Measurements from ENCODE around the gene RABAC1. TPM values are rescaled to one million over a fixed set of nuclear protein-coding genes. Genes with fewer than 3 reads are reported as not detected.
"Not testable (repeated sequence)": the region's sequence is repeated elsewhere in the genome, so short reads cannot be mapped to it uniquely, and the experiment has no call there.

The RABAC1 gene
- total and polyA plus RNA-seq, 2 of the 4 experiments (the other 2 are of a cell fraction) = 117 to 276 TPM

- TF ChIP-seq, protein P1, sequence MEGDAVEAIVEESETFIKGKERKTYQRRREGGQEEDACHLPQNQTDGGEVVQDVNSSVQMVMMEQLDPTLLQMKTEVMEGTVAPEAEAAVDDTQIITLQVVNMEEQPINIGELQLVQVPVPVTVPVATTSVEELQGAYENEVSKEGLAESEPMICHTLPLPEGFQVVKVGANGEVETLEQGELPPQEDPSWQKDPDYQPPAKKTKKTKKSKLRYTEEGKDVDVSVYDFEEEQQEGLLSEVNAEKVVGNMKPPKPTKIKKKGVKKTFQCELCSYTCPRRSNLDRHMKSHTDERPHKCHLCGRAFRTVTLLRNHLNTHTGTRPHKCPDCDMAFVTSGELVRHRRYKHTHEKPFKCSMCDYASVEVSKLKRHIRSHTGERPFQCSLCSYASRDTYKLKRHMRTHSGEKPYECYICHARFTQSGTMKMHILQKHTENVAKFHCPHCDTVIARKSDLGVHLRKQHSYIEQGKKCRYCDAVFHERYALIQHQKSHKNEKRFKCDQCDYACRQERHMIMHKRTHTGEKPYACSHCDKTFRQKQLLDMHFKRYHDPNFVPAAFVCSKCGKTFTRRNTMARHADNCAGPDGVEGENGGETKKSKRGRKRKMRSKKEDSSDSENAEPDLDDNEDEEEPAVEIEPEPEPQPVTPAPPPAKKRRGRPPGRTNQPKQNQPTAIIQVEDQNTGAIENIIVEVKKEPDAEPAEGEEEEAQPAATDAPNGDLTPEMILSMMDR (conservative IDR thresholded peaks at IDR 0.05; ENCODE audit: low read depth, low read length) = no peak
- no peak; the same call in 1 of the 2 replicates for TF ChIP-seq MAZ (IDR thresholded peaks at IDR 0.05; ENCODE audit: borderline replicate concordance, low read depth, low read length)
- TF ChIP-seq RFX5 (IDR thresholded peaks at IDR 0.05; ENCODE audit: low read depth, low read length) = no peak
- TF ChIP-seq FOS (IDR thresholded peaks at IDR 0.05; ENCODE audit: low read depth, low read length) = no peak
Observed at GRCh38 chr19:41939861-41940730, 19.0 kb downstream of the RABAC1 start (continued).

- H4K8ac ChIP-seq (ENCODE audit: low read depth in 2 of 2, low read length in 2 of 2); H2BK5ac ChIP-seq (ENCODE audit: low read depth, low read length, poor library complexity, severe bottlenecking); H3K9me3 ChIP-seq (ENCODE audit: control insufficient read depth, insufficient read depth, low read length); H3K4ac ChIP-seq (ENCODE audit: low read depth, low read length); BruUV-seq (replicated peaks); H3K79me1 ChIP-seq (ENCODE audit: low read depth in 1 of 2, low read length in 2 of 2); H2BK15ac ChIP-seq (ENCODE audit: low read depth, low read length); H3K4me2 ChIP-seq (ENCODE audit: low read depth, low read length); intact Hi-C loops (cut with micrococcal nuclease); H2BK120ac ChIP-seq (ENCODE audit: low read depth, low read length); POLR2A ChIA-PET (ENCODE audit: unreplicated experiment); H3K14ac ChIP-seq (replicated peaks; ENCODE audit: low read depth, low read length); H4K20me1 ChIP-seq (ENCODE audit: insufficient read depth, low read length); H3K56ac ChIP-seq (ENCODE audit: extremely low read depth, insufficient read depth, low read length); H3K4me3 ChIP-seq (ENCODE audit: insufficient read depth, low read depth, low read length); H3K18ac ChIP-seq (ENCODE audit: low read depth, low read length); H2AFZ ChIP-seq (replicated peaks; ENCODE audit: low read length, poor library complexity); H3K27ac ChIP-seq (ENCODE audit: insufficient read depth, low read length); H3K23ac ChIP-seq (ENCODE audit: low read depth, low read length); H2AK5ac ChIP-seq (ENCODE audit: low read depth, low read length); ATAC-seq (ENCODE audit: low read depth); H2AK9ac ChIP-seq (replicated peaks; ENCODE audit: low read depth, low read length, poor library complexity); H2BK20ac ChIP-seq (ENCODE audit: low read depth, low read length); H3K9ac ChIP-seq (ENCODE audit: low read depth, low read length); H3K36me3 ChIP-seq (ENCODE audit: control insufficient read depth, insufficient read depth, low read length); H3K4me1 ChIP-seq (ENCODE audit: control insufficient read depth, insufficient read depth, low read length); CTCF ChIA-PET; H4K91ac ChIP-seq (ENCODE audit: insufficient read depth, low read depth, low read length); DNase-seq; in situ Hi-C loops (cut with MboI; ENCODE audit: low sequenced_read_pairs); dilution Hi-C loops (cut with HindIII; ENCODE audit: low sequenced_read_pairs, unreplicated experiment); H3K9me1 ChIP-seq (ENCODE audit: insufficient read depth, low read length); H4K5ac ChIP-seq (ENCODE audit: low read depth, low read length): not testable (repeated sequence)
- H3K27me3 ChIP-seq (ENCODE audit: control insufficient read depth, insufficient read depth, low read length) = peaks cover 22% of the 10 kb centered on the region
Observed at GRCh38 chr19:41939209-41939608, 19.9 kb downstream of the RABAC1 start.

Data from IMR-90 (cell line).